B cell (primary cell): ENCODE results near the gene OR10AD1. TPM values are rescaled to one million over a fixed set of nuclear protein-coding genes. Genes with fewer than 3 reads are reported as not detected.
A peak's percentile ranks its signal among the peaks of the same experiment; 100 is the strongest.

Experiments
- ATAC-seq: fragments of 200-7000 bp; cut with Tn5 transposase; one replicate; pipeline ENCODE4 v1.10.0; 2021; ENCODE audit warnings: low read depth, mild to moderate bottlenecking, moderate number of reproducible peaks, moderate library complexity
- CTCF ChIA-PET: fragments of 350-600 bp; sonication (Branson Sonifier 250); formaldehyde crosslinking; loops from one replicate; lab custom pipeline; 2021; ENCODE audit warnings: antibody characterized with exemption, inconsistent platforms; lab: Charles Lee
- POLR2A ChIA-PET: fragments of 350-600 bp; sonication (Branson Sonifier 250); formaldehyde crosslinking; loops from one replicate; lab custom pipeline; 2021; ENCODE audit warnings: antibody characterized with exemption; lab: Charles Lee
- DNase-seq: peaks from one replicate; pipeline ENCODE4 v3.0.0; 2013
- H2AFZ ChIP-seq: 2 replicates; pipeline ENCODE4 v1.6.1; 2012; ENCODE audit warnings: mild to moderate bottlenecking, low read depth, low read length; ENCODE audit not compliant: insufficient read depth, poor library complexity, severe bottlenecking
- H3K27ac ChIP-seq, 2 donors: 1 replicate in 1 of 2; 2 replicates in 1 of 2; pipeline ENCODE4 v1.5.1; 2012 to 2013; ENCODE audit warnings: low read length in 2 of 2, mild to moderate bottlenecking in 2 of 2, moderate library complexity in 1 of 2
- H3K27me3 ChIP-seq, 4 experiments: fragments of 200-600 bp in 1 of 4; sonication (generic) in 1 of 4; replicated peaks in 1 of 4; 1 replicate in 2 of 4; 2 replicates in 2 of 4; pipeline versions ENCODE4 v1.6.1 to v1.7.0; 2013 to 2016; ENCODE audit warnings: low read length in 3 of 4, mild to moderate bottlenecking in 2 of 4, mixed read lengths in 1 of 4, moderate library complexity in 1 of 4; ENCODE audit not compliant: insufficient read depth in 4 of 4, control insufficient read depth in 3 of 4; ENCODE audit errors: control extremely low read depth in 1 of 4
- H3K36me3 ChIP-seq, 2 experiments: replicated peaks in 1 of 2; 1 replicate in 1 of 2; 2 replicates in 1 of 2; pipeline versions ENCODE4 v1.6.1 to v1.7.1; 2013; ENCODE audit warnings: low read length in 1 of 2; ENCODE audit not compliant: insufficient read depth in 2 of 2, control insufficient read depth in 1 of 2; ENCODE audit errors: control extremely low read depth in 1 of 2, extremely low read depth in 1 of 2
- H3K4me1 ChIP-seq, 2 donors: fragments of 200-600 bp in 1 of 2; sonication (generic) in 1 of 2; 1 replicate in 1 of 2; 2 replicates in 1 of 2; pipeline versions ENCODE4 v1.5.1 to v1.6.1; 2013 to 2017; ENCODE audit warnings: low read length in 2 of 2; ENCODE audit not compliant: control insufficient read depth in 2 of 2, insufficient read depth in 2 of 2
- H3K4me2 ChIP-seq: replicated peaks from 2 replicates; pipeline ENCODE3; 2012; ENCODE audit warnings: mild to moderate bottlenecking, low read depth, low read length; ENCODE audit not compliant: poor library complexity, severe bottlenecking
- H3K4me3 ChIP-seq, 5 experiments: fragments of 200-600 bp in 1 of 5; sonication (generic) in 1 of 5; 1 replicate in 3 of 5; 2 replicates in 2 of 5; pipeline versions ENCODE4 v1.5.1 to v1.7.0; 2011 to 2016; ENCODE audit warnings: low read length in 4 of 5, mild to moderate bottlenecking in 4 of 5, low read depth in 2 of 5, control low read depth in 1 of 5, moderate library complexity in 1 of 5; ENCODE audit not compliant: insufficient read depth in 1 of 5; ENCODE audit errors: control extremely low read depth in 1 of 5, extremely low read depth in 1 of 5
- H3K79me2 ChIP-seq: fragments of 200-600 bp; sonication (generic); one replicate; pipeline ENCODE4 v1.6.0; 2016; ENCODE audit warnings: low read length; ENCODE audit not compliant: control insufficient read depth, insufficient read depth
- H3K9ac ChIP-seq: fragments of 200-600 bp; sonication (generic); 2 replicates; pipeline ENCODE4 v1.6.1; 2017; ENCODE audit warnings: mild to moderate bottlenecking, low read length, moderate library complexity
- H3K9me3 ChIP-seq, 3 donors: one replicate each; pipeline versions ENCODE4 v1.6.1 to v1.7.1; 2013; ENCODE audit warnings: low read length in 2 of 3; ENCODE audit not compliant: control insufficient read depth in 2 of 3, insufficient read depth in 1 of 3; ENCODE audit errors: control extremely low read depth in 1 of 3
- H4K20me1 ChIP-seq: 2 replicates; pipeline ENCODE4 v1.6.0; 2012; ENCODE audit warnings: mild to moderate bottlenecking, low read length; ENCODE audit not compliant: insufficient read depth, control insufficient read depth, poor library complexity, severe bottlenecking
- H3K27ac Mint-ChIP-seq: one replicate; pipeline ENCODE4 v1.8.0; 2021; ENCODE audit warnings: mixed read lengths
- H3K27me3 Mint-ChIP-seq: one replicate; pipeline ENCODE4 v1.8.0; 2021; ENCODE audit warnings: mixed read lengths
- H3K4me1 Mint-ChIP-seq: one replicate; pipeline ENCODE4 v1.8.0; 2021; ENCODE audit warnings: mixed read lengths
- H3K4me3 Mint-ChIP-seq: one replicate; pipeline ENCODE4 v1.8.0; 2021; ENCODE audit warnings: mixed read lengths
- H3K9me3 Mint-ChIP-seq: one replicate; pipeline ENCODE4 v1.8.0; 2022; ENCODE audit warnings: mixed read lengths; ENCODE audit not compliant: insufficient read depth
- EZH2 ChIP-seq: IDR thresholded peaks from 2 replicates; pipeline ENCODE4 v1.6.1; 2012; ENCODE audit warnings: borderline replicate concordance, low read depth, mild to moderate bottlenecking, moderate library complexity, low read length; ENCODE audit not compliant: insufficient read depth, poor library complexity, severe bottlenecking
- WGBS: methylation state at CpG from one replicate; pipeline ENCODE4 v1.1.5; 2013; ENCODE audit warnings: missing lambda C conversion rate; ENCODE audit not compliant: insufficient coverage; 5-methylcytosine and 5-hydroxymethylcytosine counted together
- intact Hi-C: fragments of 100-400 bp; cut with micrococcal nuclease; formaldehyde crosslinking; loops from one replicate; pipeline ENCODE4 v1.10.0; 2022
- polyA plus RNA-seq: library from polyadenylated mRNA; depleted of rRNA; stranded (reverse); fragments of >200 nt; gene quantifications from 2 replicates; pipeline ENCODE4 v1.2.3, GENCODE V29; 2012
- total RNA-seq, 2 donors: library from RNA; stranded (reverse); fragments of 120-200 nt in 1 of 2; gene quantifications; 1 replicate in 1 of 2; 2 replicates in 1 of 2; pipeline versions ENCODE4 v1.2.3 to v1.2.4, GENCODE V29; 2013 to 2022
- TF ChIP-seq, protein P1 (sequence below): fragments of 200-600 bp; IDR thresholded peaks from one replicate; pipeline ENCODE4 v1.8.0; 2022; ENCODE audit warnings: antibody characterized with exemption, mild to moderate bottlenecking

Gene OR10AD1
- total and polyA plus RNA-seq, 2 donors (not counting 1 experiment from before 2014, with no cell fraction given): not detected

- Histone ChIP-seq H4K20me1 (no peaks in the 10 kb centered on the region), H3K4me2 (no peak overlapping the region), H3K79me2 (peaks cover 18% of the 10 kb centered on the region), H3K9me3 (peaks cover 2 to 9% (median 5%) of the 10 kb centered on the region in 3 donors), H3K36me3 (peaks cover 0 to 2% of the 10 kb centered on the region in 2 experiments), H3K27me3 (no peaks in the 10 kb centered on the region), H3K27ac (no peak overlapping the region), H2AFZ (no peak overlapping the region), H3K4me3 (no peak overlapping the region), H3K9ac (no peak overlapping the region), H3K4me1 (peaks cover 18 to 20% of the 10 kb centered on the region in 2 donors)
- ChIA-PET POLR2A (no interaction called here), CTCF (interaction anchor here (1.2 to 1.5 kb wide), 2 partner anchors 12 to 15 kb away, joined by 3 to 5 read pairs; no protein-coding TSS in a partner anchor)
- no peaks in the 10 kb centered on the region for H3K27me3 Mint-ChIP-seq
- ATAC-seq (no peak), DNase-seq (no peak)
- H3K4me3 Mint-ChIP-seq: no peak overlapping the region
- WGBS: no CpG with 5 or more reads among the region's 3 CpGs
- peaks cover 7% of the 10 kb centered on the region for H3K9me3 Mint-ChIP-seq
- TF ChIP-seq, protein P1, sequence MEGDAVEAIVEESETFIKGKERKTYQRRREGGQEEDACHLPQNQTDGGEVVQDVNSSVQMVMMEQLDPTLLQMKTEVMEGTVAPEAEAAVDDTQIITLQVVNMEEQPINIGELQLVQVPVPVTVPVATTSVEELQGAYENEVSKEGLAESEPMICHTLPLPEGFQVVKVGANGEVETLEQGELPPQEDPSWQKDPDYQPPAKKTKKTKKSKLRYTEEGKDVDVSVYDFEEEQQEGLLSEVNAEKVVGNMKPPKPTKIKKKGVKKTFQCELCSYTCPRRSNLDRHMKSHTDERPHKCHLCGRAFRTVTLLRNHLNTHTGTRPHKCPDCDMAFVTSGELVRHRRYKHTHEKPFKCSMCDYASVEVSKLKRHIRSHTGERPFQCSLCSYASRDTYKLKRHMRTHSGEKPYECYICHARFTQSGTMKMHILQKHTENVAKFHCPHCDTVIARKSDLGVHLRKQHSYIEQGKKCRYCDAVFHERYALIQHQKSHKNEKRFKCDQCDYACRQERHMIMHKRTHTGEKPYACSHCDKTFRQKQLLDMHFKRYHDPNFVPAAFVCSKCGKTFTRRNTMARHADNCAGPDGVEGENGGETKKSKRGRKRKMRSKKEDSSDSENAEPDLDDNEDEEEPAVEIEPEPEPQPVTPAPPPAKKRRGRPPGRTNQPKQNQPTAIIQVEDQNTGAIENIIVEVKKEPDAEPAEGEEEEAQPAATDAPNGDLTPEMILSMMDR: no peak
- no peak for TF ChIP-seq EZH2
- peaks cover 23% of the 10 kb centered on the region for H3K4me1 Mint-ChIP-seq
- intact Hi-C loops: no loop called here
- no peak overlapping the region for H3K27ac Mint-ChIP-seq
Measured at GRCh38 chr12:48201091-48201490, 2.0 kb downstream of the OR10AD1 start.

- Histone ChIP-seq H3K27ac (no peak overlapping the region), H3K27me3 (no peaks in the 10 kb centered on the region), H3K9ac (no peak overlapping the region), H3K9me3 (peaks cover 0 to 4% (median 2%) of the 10 kb centered on the region in 3 donors), H3K36me3 (no peaks in the 10 kb centered on the region), H3K4me2 (peak overlapping the region; percentile 84), H3K4me3 (no peak overlapping the region), H3K4me1 (peaks cover 18 to 20% of the 10 kb centered on the region in 2 donors), H3K79me2 (peaks cover 18% of the 10 kb centered on the region), H2AFZ (no peak overlapping the region), H4K20me1 (no peaks in the 10 kb centered on the region)
- ATAC-seq (no peak), DNase-seq (no peak)
- peaks cover 7% of the 10 kb centered on the region for H3K9me3 Mint-ChIP-seq
- H3K4me3 Mint-ChIP-seq: peak overlapping the region; percentile 87
- CTCF ChIA-PET: interaction anchor here (1.0 to 4.5 kb wide), 6 partner anchors 12 to 418 kb away, joined by 4 to 35 read pairs (median 5); partner anchors contain the start of gene ASB8
- peaks cover 6% of the 10 kb centered on the region for H3K27me3 Mint-ChIP-seq
- POLR2A ChIA-PET: no interaction called here
- H3K4me1 Mint-ChIP-seq: peaks cover 23% of the 10 kb centered on the region
- TF ChIP-seq, protein P1: no peak
- no peak for TF ChIP-seq EZH2
- intact Hi-C loops: loop anchor here (2.0 kb wide), 1 partner anchor 35 kb away; no protein-coding TSS in a partner anchor
- no CpG with 5 or more reads among the region's 3 CpGs for WGBS
- no peak overlapping the region for H3K27ac Mint-ChIP-seq
Measured at GRCh38 chr12:48199774-48200221, 3.3 kb downstream of the OR10AD1 start.
